WTC11 (cell line): ENCODE data around the gene APOL3. TPM values are rescaled to one million over a fixed set of nuclear protein-coding genes. Genes with fewer than 3 reads are reported as not detected.
"Not testable (repeated sequence)": the region's sequence is repeated elsewhere in the genome, so short reads cannot be mapped to it uniquely, and the experiment has no call there.

Source experiments
- ATAC-seq: fragments of 200-7000 bp; cut with Tn5 transposase; 2 replicates; pipeline ENCODE4 v1.10.0; 2021; ENCODE audit warnings: mild to moderate bottlenecking, moderate library complexity
- CTCF ChIA-PET: fragments of 300-600 bp; sonication (Branson Sonifier 250); formaldehyde crosslinking; loops from one replicate; lab custom pipeline; 2021; ENCODE audit warnings: antibody characterized with exemption; lab: Charles Lee
- POLR2A ChIA-PET: fragments of 350-600 bp; sonication (Branson Sonifier 250); formaldehyde crosslinking; loops from one replicate; lab custom pipeline; 2021; ENCODE audit warnings: antibody characterized with exemption; lab: Charles Lee
- DNase-seq: peaks from one replicate; pipeline ENCODE4 v3.0.0; 2021; ENCODE audit warnings: low spot score
- H3K27ac Mint-ChIP-seq: 2 replicates; pipeline ENCODE4 v1.8.0; 2021; ENCODE audit warnings: mixed read lengths
- H3K27me3 Mint-ChIP-seq: 2 replicates; pipeline ENCODE4 v1.8.0; 2021; ENCODE audit warnings: low read depth, mild to moderate bottlenecking, moderate library complexity, mixed read lengths
- H3K36me3 Mint-ChIP-seq: 2 replicates; pipeline ENCODE4 v1.8.0; 2021; ENCODE audit warnings: mixed read lengths
- H3K4me1 Mint-ChIP-seq: 2 replicates; pipeline ENCODE4 v1.8.0; 2022; ENCODE audit warnings: mixed read lengths
- H3K4me3 Mint-ChIP-seq: 2 replicates; pipeline ENCODE4 v1.8.0; 2021; ENCODE audit warnings: mild to moderate bottlenecking, moderate library complexity, mixed read lengths
- H3K9me3 Mint-ChIP-seq: 2 replicates; pipeline ENCODE4 v1.8.0; 2021; ENCODE audit warnings: mixed read lengths
- ATF1 ChIP-seq: sonication (generic); formaldehyde crosslinking; IDR thresholded peaks from 2 replicates; pipeline ENCODE4 v1.8.1; 2023; ENCODE audit warnings: mild to moderate bottlenecking, moderate library complexity, missing genetic modification reagents
- CTCF ChIP-seq: fragments of 200-600 bp; IDR thresholded peaks from 2 replicates; pipeline ENCODE4 v1.8.0; 2022; ENCODE audit warnings: antibody characterized with exemption
- E2F1 ChIP-seq: sonication (generic); formaldehyde crosslinking; IDR thresholded peaks from 2 replicates; pipeline ENCODE4 v1.8.0; 2022; ENCODE audit warnings: mild to moderate bottlenecking, missing genetic modification reagents
- ELF4 ChIP-seq: sonication (generic); formaldehyde crosslinking; IDR thresholded peaks from 2 replicates; pipeline ENCODE4 v1.8.1; 2022; ENCODE audit warnings: low read depth, mild to moderate bottlenecking, moderate library complexity, missing genetic modification reagents
- FOXP4 ChIP-seq: sonication (generic); formaldehyde crosslinking; IDR thresholded peaks from 2 replicates; pipeline ENCODE4 v1.8.0; 2022; ENCODE audit warnings: mild to moderate bottlenecking, missing genetic modification reagents
- GABPB1 ChIP-seq: sonication (generic); formaldehyde crosslinking; IDR thresholded peaks from 2 replicates; pipeline ENCODE4 v1.8.1; 2023; ENCODE audit warnings: mild to moderate bottlenecking, missing genetic modification reagents
- HMGXB4 ChIP-seq: sonication (generic); formaldehyde crosslinking; IDR thresholded peaks from 2 replicates; pipeline ENCODE4 v1.8.1; 2023; ENCODE audit warnings: mild to moderate bottlenecking, moderate library complexity, missing genetic modification reagents
- JUN ChIP-seq: sonication (generic); formaldehyde crosslinking; IDR thresholded peaks from 2 replicates; pipeline ENCODE4 v1.8.0; 2023; ENCODE audit warnings: mild to moderate bottlenecking, missing genetic modification reagents
- MAX ChIP-seq: sonication (generic); formaldehyde crosslinking; IDR thresholded peaks from 2 replicates; pipeline ENCODE4 v1.8.0; 2022; ENCODE audit warnings: mild to moderate bottlenecking, missing genetic modification reagents
- MLX ChIP-seq: sonication (generic); formaldehyde crosslinking; IDR thresholded peaks from 2 replicates; pipeline ENCODE4 v1.8.1; 2023; ENCODE audit warnings: mild to moderate bottlenecking, missing genetic modification reagents, moderate library complexity
- NR2C2 ChIP-seq: sonication (generic); formaldehyde crosslinking; IDR thresholded peaks from 2 replicates; pipeline ENCODE4 v1.8.0; 2022; ENCODE audit warnings: mild to moderate bottlenecking, missing genetic modification reagents
- USF2 ChIP-seq: sonication (generic); formaldehyde crosslinking; IDR thresholded peaks from 2 replicates; pipeline ENCODE4 v1.8.1; 2023; ENCODE audit warnings: mild to moderate bottlenecking, missing genetic modification reagents, moderate library complexity
- ZNF263 ChIP-seq: sonication (generic); formaldehyde crosslinking; IDR thresholded peaks from 2 replicates; pipeline ENCODE4 v1.8.1; 2022; ENCODE audit warnings: low read depth, mild to moderate bottlenecking, moderate library complexity, missing genetic modification reagents
- ZNF281 ChIP-seq: sonication (generic); formaldehyde crosslinking; IDR thresholded peaks from 2 replicates; pipeline ENCODE4 v1.8.0; 2023; ENCODE audit warnings: mild to moderate bottlenecking, missing genetic modification reagents
- ZNF532 ChIP-seq: fragments of 250-450 bp; sonication (Bioruptor Pico); IDR thresholded peaks from 2 replicates; pipeline ENCODE4 v1.9.0; 2021; ENCODE audit warnings: mild to moderate bottlenecking, borderline replicate concordance
- total RNA-seq: library from RNA; stranded (reverse); gene quantifications from 3 replicates; pipeline ENCODE4 v1.2.3, GENCODE V29; 2021

The APOL3 gene
- total RNA-seq, 1 experiment from 2014 or later: 0.26 TPM

- TF ChIP-seq ELF4 (CRISPR knock-in tag) (no peak), ATF1 (CRISPR knock-in tag) (no peak), E2F1 (CRISPR knock-in tag) (no peak), MLX (CRISPR knock-in tag) (no peak), MAX (CRISPR knock-in tag) (no peak)
These were observed 58.8 kb downstream of the APOL3 start (continued) for GRCh38 chr22:36101756-36102155.

- H3K36me3 Mint-ChIP-seq, ATAC-seq, H3K4me1 Mint-ChIP-seq, H3K27me3 Mint-ChIP-seq, DNase-seq, H3K4me3 Mint-ChIP-seq, H3K27ac Mint-ChIP-seq, CTCF ChIA-PET: not testable (repeated sequence)
- POLR2A ChIA-PET: interaction anchor here (0.7 kb wide), 1 partner anchor 237 kb away, joined by 4 read pairs; no protein-coding TSS in a partner anchor
- H3K9me3 Mint-ChIP-seq: peaks cover 10% of the 10 kb centered on the region
These were observed 59.6 kb downstream of the APOL3 start for GRCh38 chr22:36100908-36101307.

- ATAC-seq (no peak), DNase-seq (no peak)
- Mint-ChIP-seq H3K9me3 (peaks cover 10% of the 10 kb centered on the region), H3K4me3 (no peak overlapping the region), H3K27me3 (no peaks in the 10 kb centered on the region), H3K27ac (no peak overlapping the region), H3K4me1 (no peaks in the 10 kb centered on the region; the same call in 1 of the 2 replicates), H3K36me3 (0 out of 2 replicates have a peak, but pooled peaks cover 6% of the 10 kb centered on the region)
- ChIA-PET CTCF (interaction anchor here (3.1 kb wide), 1 partner anchor 34 kb away, joined by 20 read pairs; no protein-coding TSS in a partner anchor), POLR2A (interaction anchor here (0.7 kb wide), 1 partner anchor 236 kb away, joined by 4 read pairs; no protein-coding TSS in a partner anchor)
- TF ChIP-seq ZNF532 (CRISPR knock-in tag): no peak
- TF ChIP-seq GABPB1: no peak
- no peak for TF ChIP-seq ZNF263 (CRISPR knock-in tag)
- no peak for TF ChIP-seq JUN (CRISPR knock-in tag)
- TF ChIP-seq USF2 (CRISPR knock-in tag): no peak
- no peak for TF ChIP-seq FOXP4 (CRISPR knock-in tag)
- no peak for TF ChIP-seq HMGXB4
- no peak for TF ChIP-seq CTCF
- TF ChIP-seq ZNF281 (CRISPR knock-in tag): no peak
- no peak for TF ChIP-seq NR2C2 (CRISPR knock-in tag)
These were observed 60.3 kb downstream of the APOL3 start for GRCh38 chr22:36100134-36100824.
